Stimulated activated CD8-positive, alpha-beta memory T cell treated with anti-CD3 and anti-CD28 coated beads, Interleukin-7, amount 100 ng/mL, for 48 hours (primary cell): ENCODE measurements around the gene RANBP1.

Experiments used
- DNase-seq, 2 donors: peaks; one replicate each; pipeline ENCODE4 v3.0.0-alpha.2; 2020; ENCODE audit warnings: low read depth in 1 of 2; ENCODE audit errors: extremely low read depth in 1 of 2

The RANBP1 gene

DNA sequence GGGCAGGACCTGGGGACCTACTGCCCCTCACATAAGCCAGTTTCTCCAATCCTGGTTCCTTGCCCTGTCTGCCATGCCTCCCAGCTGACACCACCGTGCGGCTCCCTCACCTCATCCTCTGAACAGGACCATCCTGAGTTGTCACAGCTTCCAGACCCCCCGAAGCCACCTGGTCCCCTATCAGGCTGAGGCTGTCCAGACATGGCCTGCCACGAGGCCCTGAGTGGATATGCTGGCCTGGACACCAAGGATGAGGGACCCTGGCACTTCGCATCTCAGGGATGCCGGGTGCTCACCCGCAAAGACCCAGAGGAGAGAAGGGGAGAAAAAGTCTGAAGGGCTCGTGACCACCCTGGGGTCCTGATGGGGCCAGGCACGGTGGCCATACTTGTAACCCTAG, 50.8 kb downstream of the RANBP1 start:
- no peak for DNase-seq

- no peak for DNase-seq
These were observed 51.9 kb downstream of the RANBP1 start for GRCh38 chr22:20167643-20168322.

GRCh38 chr22:20169253-20169822, 53.4 kb downstream of the RANBP1 start:
- DNase-seq: no peak

DNA sequence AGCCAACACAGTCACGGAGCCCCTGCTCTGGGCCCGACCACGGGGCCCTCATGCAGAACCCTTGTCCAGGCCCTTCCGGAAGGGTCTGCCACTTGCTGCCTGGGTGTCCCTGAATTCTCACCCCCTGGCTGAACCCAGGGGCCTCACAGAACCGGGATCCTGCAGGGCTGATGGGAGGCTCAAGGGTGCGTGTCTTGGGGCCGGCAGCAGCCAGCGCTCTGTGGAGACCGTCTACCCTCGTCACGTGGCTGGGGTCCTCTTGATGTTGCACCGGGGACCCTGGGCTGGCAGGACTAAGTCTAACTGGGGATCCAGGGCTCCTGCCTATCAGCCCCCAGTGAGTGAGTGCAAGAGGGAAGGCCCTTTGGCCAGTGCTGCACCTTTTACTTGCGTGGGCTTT, 54.3 kb downstream of the RANBP1 start:
- DNase-seq: no peak

DNA sequence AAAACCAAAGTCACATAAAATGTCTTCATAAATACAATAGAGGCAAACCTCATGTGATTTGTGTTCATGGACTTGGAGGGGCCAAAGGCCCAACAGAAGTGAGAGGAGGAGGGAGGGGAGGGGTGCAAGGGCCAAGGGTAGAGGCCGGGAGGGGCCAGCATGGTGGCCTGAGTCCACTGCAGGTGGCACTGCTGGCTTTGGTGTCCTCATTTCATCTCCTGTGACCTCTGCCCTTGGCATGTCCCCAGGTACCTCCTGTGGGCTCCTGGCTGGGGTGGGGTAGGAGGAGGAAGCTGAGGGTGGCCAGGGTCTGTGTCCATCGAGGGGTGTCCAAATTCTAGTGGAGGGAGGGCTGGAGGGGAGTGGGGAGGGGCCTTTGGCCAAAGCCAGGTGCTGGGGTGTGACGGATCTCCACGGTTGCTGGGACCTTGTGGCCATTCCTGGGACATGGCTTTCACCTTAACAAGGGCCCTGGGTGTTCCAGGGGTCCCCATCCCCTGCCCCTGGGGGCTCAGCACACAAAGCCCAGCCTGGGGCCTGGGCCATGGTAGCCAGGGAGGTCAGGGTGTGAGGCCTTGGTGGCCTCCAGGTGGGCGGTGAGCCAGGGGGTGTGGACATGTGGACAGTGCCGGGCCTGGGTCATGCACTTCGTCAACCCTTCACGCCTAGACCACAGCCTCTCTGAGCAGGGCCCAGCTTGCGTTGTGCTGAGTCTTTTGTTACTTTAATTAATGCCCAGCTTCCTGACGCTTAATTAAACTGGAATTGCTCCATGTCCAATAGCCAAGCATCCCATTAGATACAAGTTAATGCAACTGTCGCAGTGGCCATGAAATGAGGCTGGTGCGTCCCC, 55.6 kb downstream of the RANBP1 start:
- DNase-seq: no peak

- DNase-seq: no peak
These were observed 56.3 kb downstream of the RANBP1 start for GRCh38 chr22:20172141-20172613.

DNA sequence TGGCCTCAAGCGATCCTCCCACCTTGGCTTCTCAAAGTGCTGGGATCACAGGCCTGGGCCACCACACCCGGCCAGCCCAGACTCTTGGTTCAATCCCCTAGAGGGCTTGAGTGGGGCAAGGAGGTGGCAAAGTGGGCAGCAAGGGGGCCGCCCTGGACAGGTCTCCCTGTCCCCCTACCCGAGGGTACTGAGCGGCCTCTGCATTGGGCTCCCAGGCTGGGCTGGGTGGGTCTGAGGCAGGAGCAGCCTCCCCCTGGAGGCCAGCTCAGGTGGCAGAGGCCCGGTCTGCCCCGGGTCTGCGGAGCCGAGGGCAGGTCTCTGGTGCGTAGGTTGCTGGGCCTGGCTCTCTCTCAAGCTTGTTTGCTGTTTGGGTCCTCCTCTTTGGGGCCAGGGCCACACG, 57.3 kb downstream of the RANBP1 start:
- DNase-seq: no peak

DNA sequence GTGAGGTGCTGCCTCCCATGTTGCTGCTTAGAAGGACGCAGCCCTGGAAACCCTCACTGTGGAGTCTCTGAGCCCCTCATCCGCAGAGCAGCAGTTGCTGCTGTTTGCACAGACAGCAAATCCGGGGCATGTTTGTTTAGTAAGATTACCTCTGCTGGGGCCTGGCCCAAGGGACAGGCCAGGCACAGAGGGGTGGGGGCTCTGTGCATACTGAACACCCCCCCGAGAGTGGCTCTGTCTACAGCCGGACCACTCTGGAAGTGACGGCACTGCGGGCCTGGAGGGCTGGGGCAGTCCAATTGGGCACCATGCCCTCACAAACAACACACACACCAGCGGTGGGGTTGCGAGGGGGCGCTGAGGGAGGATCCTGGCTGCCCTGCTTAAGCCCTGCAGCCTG, 57.9 kb downstream of the RANBP1 start:
- DNase-seq: no peak

- DNase-seq: no peak
These were observed 59.1 kb downstream of the RANBP1 start for GRCh38 chr22:20174785-20175596.

- no peak for DNase-seq
These were observed 59.6 kb downstream of the RANBP1 start for GRCh38 chr22:20175597-20175900.

DNA sequence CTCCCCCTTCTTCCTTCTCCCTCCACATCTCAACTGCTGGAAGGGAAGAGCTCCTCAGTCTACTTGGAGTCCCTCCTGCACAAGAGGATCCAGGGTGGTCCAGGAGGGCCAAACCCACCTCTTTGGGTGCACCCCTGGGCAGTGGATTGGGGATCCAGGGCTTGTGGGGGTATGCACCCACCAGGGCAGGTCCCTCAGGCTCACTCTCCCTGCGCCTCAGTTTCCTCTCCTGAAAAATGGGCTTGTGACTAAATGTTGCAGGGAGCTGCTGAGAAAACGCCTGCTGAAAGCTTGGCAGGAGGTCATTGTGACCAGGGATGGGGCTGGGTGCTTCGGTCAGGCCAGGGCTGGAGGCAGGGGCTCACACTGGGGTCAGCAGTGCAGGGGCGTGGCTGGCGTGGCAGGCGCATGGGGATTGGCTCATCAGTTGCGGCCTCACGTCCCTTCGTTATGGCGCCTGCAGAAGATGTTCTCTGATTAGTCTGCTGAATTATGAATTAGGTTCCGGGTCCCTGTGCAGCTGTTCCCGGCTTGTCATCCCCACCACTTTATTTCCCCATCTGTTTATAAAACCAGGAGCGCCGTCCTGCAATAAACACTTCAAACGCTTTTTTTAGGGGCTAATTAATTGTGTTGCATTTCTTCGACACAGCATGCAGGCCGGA, 60.6 kb downstream of the RANBP1 start:
- no peak for DNase-seq
